Bronchial epithelial cell (primary cell): Measurements from ENCODE around the gene COL21A1. TPM values are rescaled to one million over a fixed set of nuclear protein-coding genes. Genes with fewer than 3 reads are reported as not detected.

Experiments used
- DNase-seq: peaks from one replicate; pipeline ENCODE4 v3.0.0-alpha.2; 2010; ENCODE audit warnings: low read depth
- FAIRE-seq: peaks from 2 replicates; lab custom pipeline; 2011; peaks lifted over from hg19 to GRCh38; lab: Jason Lieb, UNC
- H3K27me3 ChIP-seq: 2 replicates; pipeline ENCODE4 v1.5.1; 2011; ENCODE audit warnings: low read length; ENCODE audit not compliant: control insufficient read depth, insufficient read depth
- H3K36me3 ChIP-seq: 2 replicates; pipeline ENCODE4 v1.5.1; 2011; ENCODE audit warnings: low read length; ENCODE audit not compliant: control insufficient read depth, insufficient read depth
- H3K4me3 ChIP-seq: 2 replicates; pipeline ENCODE4 v1.5.1; 2011; ENCODE audit warnings: mild to moderate bottlenecking, low read depth, low read length, control low read depth
- total RNA-seq: library from RNA; depleted of rRNA; stranded (reverse); fragments of >200 nt; gene quantifications from 2 replicates; pipeline ENCODE4 v1.2.1, GENCODE V29; 2014
- TF ChIP-seq, protein P1 (sequence below): IDR thresholded peaks from 2 replicates; pipeline ENCODE4 v1.5.1; 2011; ENCODE audit warnings: mild to moderate bottlenecking, moderate library complexity, low read length, control low read depth, inconsistent platforms; ENCODE audit not compliant: insufficient read depth, severe bottlenecking

COL21A1 gene
- total RNA-seq, 1 donor from 2014 or later, result 8.2 TPM

DNA sequence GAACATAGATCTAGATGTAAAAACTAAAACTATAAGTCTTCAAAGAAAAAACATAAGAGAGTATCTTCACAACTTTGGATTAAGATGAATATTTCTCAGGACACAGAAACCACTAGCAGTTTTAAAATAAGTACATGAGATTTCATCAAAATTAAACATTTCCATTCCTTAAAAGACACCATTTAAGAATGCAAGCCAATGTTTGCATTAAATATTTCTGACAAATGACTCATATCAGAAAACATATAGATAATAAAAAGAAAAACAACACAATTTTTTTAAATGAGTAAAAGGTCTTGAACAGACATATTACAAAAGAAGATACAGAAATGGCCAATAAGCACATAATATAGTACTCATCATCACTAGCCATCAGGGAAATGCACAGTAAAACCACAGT, 59.7 kb downstream of the COL21A1 start:
- FAIRE-seq (no peak), DNase-seq (no peak)
- Histone ChIP-seq H3K36me3 (no peaks in the 10 kb centered on the region), H3K27me3 (no peaks in the 10 kb centered on the region), H3K4me3 (no peak overlapping the region)
- TF ChIP-seq, protein P1, sequence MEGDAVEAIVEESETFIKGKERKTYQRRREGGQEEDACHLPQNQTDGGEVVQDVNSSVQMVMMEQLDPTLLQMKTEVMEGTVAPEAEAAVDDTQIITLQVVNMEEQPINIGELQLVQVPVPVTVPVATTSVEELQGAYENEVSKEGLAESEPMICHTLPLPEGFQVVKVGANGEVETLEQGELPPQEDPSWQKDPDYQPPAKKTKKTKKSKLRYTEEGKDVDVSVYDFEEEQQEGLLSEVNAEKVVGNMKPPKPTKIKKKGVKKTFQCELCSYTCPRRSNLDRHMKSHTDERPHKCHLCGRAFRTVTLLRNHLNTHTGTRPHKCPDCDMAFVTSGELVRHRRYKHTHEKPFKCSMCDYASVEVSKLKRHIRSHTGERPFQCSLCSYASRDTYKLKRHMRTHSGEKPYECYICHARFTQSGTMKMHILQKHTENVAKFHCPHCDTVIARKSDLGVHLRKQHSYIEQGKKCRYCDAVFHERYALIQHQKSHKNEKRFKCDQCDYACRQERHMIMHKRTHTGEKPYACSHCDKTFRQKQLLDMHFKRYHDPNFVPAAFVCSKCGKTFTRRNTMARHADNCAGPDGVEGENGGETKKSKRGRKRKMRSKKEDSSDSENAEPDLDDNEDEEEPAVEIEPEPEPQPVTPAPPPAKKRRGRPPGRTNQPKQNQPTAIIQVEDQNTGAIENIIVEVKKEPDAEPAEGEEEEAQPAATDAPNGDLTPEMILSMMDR, result no peak

DNA sequence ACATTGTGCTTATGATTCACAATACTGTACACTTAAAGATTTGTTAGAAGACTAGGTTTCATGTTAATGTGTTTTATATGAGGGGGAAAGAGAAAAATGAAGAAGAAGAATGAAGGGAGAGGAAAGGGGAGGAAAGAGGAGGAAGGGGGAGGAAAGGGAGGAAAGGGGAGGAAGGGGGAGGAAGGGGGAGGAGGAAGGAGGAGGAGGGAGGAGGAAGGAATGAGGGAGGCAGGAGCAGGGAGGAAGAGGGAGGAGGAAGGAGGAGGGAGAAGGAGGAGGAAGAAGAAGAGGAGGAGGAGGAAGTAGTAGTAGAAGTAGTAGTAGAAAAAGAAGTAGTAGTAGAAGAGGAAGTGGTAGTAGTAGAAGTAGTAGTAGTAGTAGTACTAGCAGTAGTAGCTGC, 70.6 kb downstream of the COL21A1 start:
- FAIRE-seq (no peak), DNase-seq (no peak)
- Histone ChIP-seq H3K27me3 (no peaks in the 10 kb centered on the region), H3K36me3 (no peaks in the 10 kb centered on the region), H3K4me3 (no peak overlapping the region)
- TF ChIP-seq, protein P1, result no peak

DNA sequence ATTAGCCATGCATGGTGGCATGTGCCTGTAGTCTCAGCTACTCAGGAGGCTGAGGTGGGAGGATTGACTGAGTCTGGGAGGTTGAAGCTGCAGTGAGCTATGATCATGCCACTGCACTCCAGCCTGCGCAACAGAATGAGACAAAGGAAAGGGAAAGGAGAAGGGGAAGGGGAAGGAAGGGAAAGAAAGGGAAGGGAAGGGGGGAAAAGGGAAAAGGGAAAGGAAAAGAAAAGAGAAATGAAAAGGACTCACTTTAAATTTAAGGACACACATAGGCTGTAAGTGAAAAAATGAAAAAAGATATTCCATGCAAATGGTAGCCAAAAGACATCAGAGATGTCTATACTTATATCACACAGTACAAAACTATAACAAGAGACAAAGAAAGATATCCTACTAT, 74.2 kb downstream of the COL21A1 start:
- H3K4me3 ChIP-seq, result no peak overlapping the region
- TF ChIP-seq, protein P1, result no peak
- no peaks in the 10 kb centered on the region for H3K27me3 ChIP-seq
- no peak for DNase-seq
- no peak for FAIRE-seq
- no peaks in the 10 kb centered on the region for H3K36me3 ChIP-seq

DNA sequence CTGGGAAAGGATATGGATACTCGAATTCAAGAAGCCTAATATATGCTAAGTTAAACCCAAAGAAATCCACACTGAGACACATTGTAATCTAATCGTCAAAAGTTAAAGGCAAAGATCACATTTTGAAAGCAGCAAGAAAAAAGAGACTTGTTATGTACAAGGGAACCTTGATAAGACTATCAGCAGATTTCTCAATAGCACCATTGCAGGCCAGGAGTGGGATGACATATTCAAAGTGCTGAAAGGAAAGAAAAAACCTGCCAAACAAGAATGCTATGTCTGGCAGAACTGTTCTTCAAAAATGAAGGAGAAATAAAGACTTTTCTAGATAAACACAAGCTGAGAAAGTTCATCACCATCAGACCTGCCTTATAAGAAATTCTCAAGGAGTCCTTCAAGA, 75.2 kb downstream of the COL21A1 start:
- no peak for FAIRE-seq
- no peak for DNase-seq
- H3K27me3 ChIP-seq, result no peaks in the 10 kb centered on the region
- H3K36me3 ChIP-seq, result no peaks in the 10 kb centered on the region
- no peak overlapping the region for H3K4me3 ChIP-seq
- TF ChIP-seq, protein P1, result no peak

DNA sequence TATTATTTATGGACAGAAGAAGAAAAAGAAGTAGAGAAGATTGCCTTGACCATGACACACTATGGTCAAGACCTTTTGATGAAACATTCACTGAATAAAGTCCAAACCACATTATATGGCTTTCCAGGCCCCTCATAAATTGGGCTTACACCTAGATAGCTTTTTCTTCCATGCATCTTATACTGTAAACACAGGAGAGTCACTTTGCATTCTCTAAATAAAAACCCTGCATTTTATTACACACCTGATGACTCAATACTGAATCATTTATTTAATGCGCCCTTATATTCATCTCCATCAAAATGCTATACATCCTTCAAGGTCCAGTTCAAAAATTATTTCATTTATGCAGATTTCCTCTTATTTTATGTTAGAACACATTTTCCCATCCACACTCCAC, 78.0 kb downstream of the COL21A1 start:
- DNase-seq, result peak; percentile 74
- TF ChIP-seq, protein P1, result no peak
- FAIRE-seq, result no peak
- Histone ChIP-seq H3K27me3 (no peaks in the 10 kb centered on the region), H3K36me3 (no peaks in the 10 kb centered on the region), H3K4me3 (no peak overlapping the region)

DNA sequence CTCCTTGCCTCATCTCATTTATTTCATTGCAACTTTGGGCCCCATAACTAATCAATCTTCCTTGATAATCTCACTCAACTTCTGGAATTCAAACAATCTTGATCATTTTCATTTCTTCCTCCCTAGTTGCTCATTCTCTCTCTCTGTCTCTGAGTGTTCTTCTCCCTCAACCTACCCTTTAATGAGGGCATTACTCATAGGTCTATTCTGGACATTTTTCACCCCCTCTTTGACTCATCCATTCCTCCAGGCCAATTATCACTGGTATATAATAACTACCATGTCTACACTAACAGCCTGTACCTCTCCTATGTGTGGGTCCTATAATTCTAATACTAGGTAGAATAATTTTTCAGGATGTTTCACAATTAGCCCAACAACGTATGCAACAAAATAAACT, 78.8 kb downstream of the COL21A1 start:
- no peak overlapping the region for H3K4me3 ChIP-seq
- FAIRE-seq (no peak), DNase-seq (peak; percentile 79)
- no peaks in the 10 kb centered on the region for H3K27me3 ChIP-seq
- H3K36me3 ChIP-seq, result no peaks in the 10 kb centered on the region
- TF ChIP-seq, protein P1, result no peak
